HCT116 (cell line): Measurements from ENCODE around the gene DDX60.

Experiments used
- EZH2 ChIP-seq: fragments of 200-600 bp; sonication (generic); IDR thresholded peaks from 2 replicates; pipeline ENCODE4 v1.6.1; 2017; ENCODE audit warnings: antibody characterized with exemption, mixed run types
- JUND ChIP-seq: IDR thresholded peaks from 2 replicates; pipeline ENCODE4 v1.6.1; 2012
- MAX ChIP-seq: IDR thresholded peaks from 2 replicates; pipeline ENCODE4 v1.6.1; 2012
- POLR2A ChIP-seq: IDR thresholded peaks from 2 replicates; pipeline ENCODE4 v1.7.0; 2011; ENCODE audit warnings: borderline replicate concordance; ENCODE audit not compliant: insufficient read depth, insufficient read length; ENCODE audit errors: extremely low read depth
- POLR2AphosphoS5 ChIP-seq: IDR thresholded peaks from 2 replicates; pipeline ENCODE4 v1.6.1; 2011; ENCODE audit warnings: mild to moderate bottlenecking, low read depth, low read length, moderate library complexity
- RAD21 ChIP-seq: IDR thresholded peaks from 2 replicates; pipeline ENCODE4 v1.6.1; 2012; ENCODE audit warnings: low read depth, mild to moderate bottlenecking
- SIN3A ChIP-seq: IDR thresholded peaks from 2 replicates; pipeline ENCODE4 v1.6.1; 2012; ENCODE audit warnings: low read depth
- SP1 ChIP-seq: IDR thresholded peaks from 2 replicates; pipeline ENCODE4 v1.6.1; 2012; ENCODE audit warnings: low read depth
- TCF7L2 ChIP-seq: IDR thresholded peaks from 2 replicates; pipeline ENCODE4 v1.7.0; 2011; ENCODE audit warnings: borderline replicate concordance, inconsistent platforms; ENCODE audit not compliant: insufficient read depth, insufficient read length; ENCODE audit errors: extremely low read depth
- YY1 ChIP-seq: IDR thresholded peaks from 2 replicates; pipeline ENCODE4 v1.6.1; 2011; ENCODE audit warnings: low read length, low read depth, moderate library complexity, mild to moderate bottlenecking; ENCODE audit not compliant: insufficient replicate concordance; ENCODE audit errors: extremely low read depth
- ZBTB33 ChIP-seq: IDR thresholded peaks from 2 replicates; pipeline ENCODE4 v1.6.1; 2011; ENCODE audit warnings: mild to moderate bottlenecking, low read length, moderate library complexity; ENCODE audit not compliant: insufficient replicate concordance; ENCODE audit errors: extremely low read depth
- ZNF274 ChIP-seq: fragments of 200-500 bp; sonication (Bioruptor generic); IDR thresholded peaks from 2 replicates; pipeline ENCODE4 v1.6.1; 2014; ENCODE audit warnings: mild to moderate bottlenecking, low read depth, low read length, inconsistent platforms
- TF ChIP-seq, protein P1 (sequence below), 3 experiments: fragments of 200-600 bp in 1 of 3; sonication (generic) in 1 of 3; IDR thresholded peaks in 2 of 3; conservative IDR thresholded peaks in 1 of 3; 2 replicates each; pipeline ENCODE4 v1.5.1; 2012 to 2017; ENCODE audit warnings: low read depth in 2 of 3, low read length in 2 of 3, antibody characterized with exemption in 1 of 3, borderline replicate concordance in 1 of 3, control low read depth in 1 of 3, mild to moderate bottlenecking in 1 of 3, mixed read lengths in 1 of 3, mixed run types in 1 of 3, moderate library complexity in 1 of 3; ENCODE audit not compliant: insufficient read depth in 1 of 3
- TF ChIP-seq, protein P2 (sequence below): IDR thresholded peaks from 2 replicates; pipeline ENCODE4 v1.6.1; 2012; ENCODE audit warnings: low read depth

DNA sequence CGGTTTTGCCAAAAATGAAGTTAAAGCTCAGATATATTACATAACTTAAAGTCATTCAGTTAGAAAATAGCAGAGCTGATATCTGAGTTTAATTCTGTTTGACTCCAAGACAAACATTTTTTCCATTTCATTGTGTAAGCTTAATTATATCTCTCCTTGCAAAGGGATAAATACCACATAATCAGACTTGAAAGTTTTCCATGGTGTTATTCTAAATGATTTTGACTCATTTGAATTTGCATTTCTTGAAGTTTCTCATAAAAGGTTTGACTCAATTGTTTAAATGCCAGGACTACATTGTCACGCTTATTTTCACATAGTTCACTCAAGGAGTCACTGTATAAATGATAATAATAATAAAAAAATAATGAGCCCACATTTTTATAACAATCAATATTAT lies 39.4 kb upstream of the DDX60 start:
- TF ChIP-seq RAD21 (no peak), EZH2 (no peak), POLR2AphosphoS5 (no peak), SP1 (no peak), ZNF274 (no peak), YY1 (no peak), JUND (no peak), POLR2A (no peak), MAX (no peak), TCF7L2 (no peak), SIN3A (no peak), ZBTB33 (no peak)
- TF ChIP-seq, protein P1, sequence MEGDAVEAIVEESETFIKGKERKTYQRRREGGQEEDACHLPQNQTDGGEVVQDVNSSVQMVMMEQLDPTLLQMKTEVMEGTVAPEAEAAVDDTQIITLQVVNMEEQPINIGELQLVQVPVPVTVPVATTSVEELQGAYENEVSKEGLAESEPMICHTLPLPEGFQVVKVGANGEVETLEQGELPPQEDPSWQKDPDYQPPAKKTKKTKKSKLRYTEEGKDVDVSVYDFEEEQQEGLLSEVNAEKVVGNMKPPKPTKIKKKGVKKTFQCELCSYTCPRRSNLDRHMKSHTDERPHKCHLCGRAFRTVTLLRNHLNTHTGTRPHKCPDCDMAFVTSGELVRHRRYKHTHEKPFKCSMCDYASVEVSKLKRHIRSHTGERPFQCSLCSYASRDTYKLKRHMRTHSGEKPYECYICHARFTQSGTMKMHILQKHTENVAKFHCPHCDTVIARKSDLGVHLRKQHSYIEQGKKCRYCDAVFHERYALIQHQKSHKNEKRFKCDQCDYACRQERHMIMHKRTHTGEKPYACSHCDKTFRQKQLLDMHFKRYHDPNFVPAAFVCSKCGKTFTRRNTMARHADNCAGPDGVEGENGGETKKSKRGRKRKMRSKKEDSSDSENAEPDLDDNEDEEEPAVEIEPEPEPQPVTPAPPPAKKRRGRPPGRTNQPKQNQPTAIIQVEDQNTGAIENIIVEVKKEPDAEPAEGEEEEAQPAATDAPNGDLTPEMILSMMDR (IDR thresholded peaks at IDR 0.05 in 2 of 3, conservative IDR thresholded peaks at IDR 0.05 in 1 of 3; ENCODE audit: borderline replicate concordance in 1 of 3, insufficient read depth in 1 of 3, low read depth in 2 of 3, low read length in 2 of 3), result no peak
- TF ChIP-seq, protein P2, sequence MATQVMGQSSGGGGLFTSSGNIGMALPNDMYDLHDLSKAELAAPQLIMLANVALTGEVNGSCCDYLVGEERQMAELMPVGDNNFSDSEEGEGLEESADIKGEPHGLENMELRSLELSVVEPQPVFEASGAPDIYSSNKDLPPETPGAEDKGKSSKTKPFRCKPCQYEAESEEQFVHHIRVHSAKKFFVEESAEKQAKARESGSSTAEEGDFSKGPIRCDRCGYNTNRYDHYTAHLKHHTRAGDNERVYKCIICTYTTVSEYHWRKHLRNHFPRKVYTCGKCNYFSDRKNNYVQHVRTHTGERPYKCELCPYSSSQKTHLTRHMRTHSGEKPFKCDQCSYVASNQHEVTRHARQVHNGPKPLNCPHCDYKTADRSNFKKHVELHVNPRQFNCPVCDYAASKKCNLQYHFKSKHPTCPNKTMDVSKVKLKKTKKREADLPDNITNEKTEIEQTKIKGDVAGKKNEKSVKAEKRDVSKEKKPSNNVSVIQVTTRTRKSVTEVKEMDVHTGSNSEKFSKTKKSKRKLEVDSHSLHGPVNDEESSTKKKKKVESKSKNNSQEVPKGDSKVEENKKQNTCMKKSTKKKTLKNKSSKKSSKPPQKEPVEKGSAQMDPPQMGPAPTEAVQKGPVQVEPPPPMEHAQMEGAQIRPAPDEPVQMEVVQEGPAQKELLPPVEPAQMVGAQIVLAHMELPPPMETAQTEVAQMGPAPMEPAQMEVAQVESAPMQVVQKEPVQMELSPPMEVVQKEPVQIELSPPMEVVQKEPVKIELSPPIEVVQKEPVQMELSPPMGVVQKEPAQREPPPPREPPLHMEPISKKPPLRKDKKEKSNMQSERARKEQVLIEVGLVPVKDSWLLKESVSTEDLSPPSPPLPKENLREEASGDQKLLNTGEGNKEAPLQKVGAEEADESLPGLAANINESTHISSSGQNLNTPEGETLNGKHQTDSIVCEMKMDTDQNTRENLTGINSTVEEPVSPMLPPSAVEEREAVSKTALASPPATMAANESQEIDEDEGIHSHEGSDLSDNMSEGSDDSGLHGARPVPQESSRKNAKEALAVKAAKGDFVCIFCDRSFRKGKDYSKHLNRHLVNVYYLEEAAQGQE, result no peak
